ENCODE results near the gene PBOV1. TPM values are rescaled to one million over a fixed set of nuclear protein-coding genes. Genes with fewer than 3 reads are reported as not detected.

The PBOV1 gene
- total RNA-seq, 1 donor from 2014 or later = not detected

- Mint-ChIP-seq H3K4me1 (ENCODE audit: unreplicated experiment) (no peaks in the 10 kb centered on the region), H3K9me3 (ENCODE audit: unreplicated experiment) (no peaks in the 10 kb centered on the region), H3K27ac (ENCODE audit: unreplicated experiment) (no peak overlapping the region), H3K36me3 (ENCODE audit: unreplicated experiment) (no peaks in the 10 kb centered on the region), H3K4me3 (ENCODE audit: unreplicated experiment) (no peak overlapping the region), H3K27me3 (ENCODE audit: unreplicated experiment) (peaks cover 7% of the 10 kb centered on the region)
- DNase-seq (ENCODE audit: extremely low spot score, unreplicated experiment) = no peak
- TF ChIP-seq CTCF (IDR thresholded peaks at IDR 0.05) = no peak
Measured at GRCh38 chr6:138229072-138229471, 10.8 kb upstream of the PBOV1 start.

DNA sequence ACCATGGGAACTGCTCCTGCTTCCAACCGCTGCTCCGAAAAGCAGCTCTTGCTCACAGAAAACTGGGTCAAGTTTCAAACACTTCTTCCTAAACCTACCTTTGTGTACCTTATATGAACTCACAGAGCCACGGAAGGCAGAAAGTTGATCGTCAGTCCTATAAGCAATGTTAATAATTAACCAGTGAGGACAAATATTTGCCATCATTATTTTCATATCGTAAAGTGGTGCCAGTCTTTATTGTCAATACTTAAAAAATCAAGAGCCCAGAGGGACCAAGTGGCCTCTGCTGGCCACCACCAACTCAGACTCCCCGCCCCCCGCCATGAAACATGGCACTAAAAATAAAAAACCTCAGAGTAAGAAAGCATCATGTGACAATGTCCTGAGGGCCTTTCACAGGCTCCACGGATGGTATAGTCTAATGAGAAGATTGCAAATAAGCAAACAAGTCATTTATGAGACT, 9.1 kb upstream of the PBOV1 start:
- TF ChIP-seq CTCF (IDR thresholded peaks at IDR 0.05) = no peak
- Mint-ChIP-seq H3K4me1 (ENCODE audit: unreplicated experiment) (no peaks in the 10 kb centered on the region), H3K27me3 (ENCODE audit: unreplicated experiment) (peaks cover 7% of the 10 kb centered on the region), H3K4me3 (ENCODE audit: unreplicated experiment) (no peak overlapping the region), H3K9me3 (ENCODE audit: unreplicated experiment) (no peaks in the 10 kb centered on the region), H3K27ac (ENCODE audit: unreplicated experiment) (no peak overlapping the region), H3K36me3 (ENCODE audit: unreplicated experiment) (no peaks in the 10 kb centered on the region)
- DNase-seq (ENCODE audit: extremely low spot score, unreplicated experiment) = no peak

DNA sequence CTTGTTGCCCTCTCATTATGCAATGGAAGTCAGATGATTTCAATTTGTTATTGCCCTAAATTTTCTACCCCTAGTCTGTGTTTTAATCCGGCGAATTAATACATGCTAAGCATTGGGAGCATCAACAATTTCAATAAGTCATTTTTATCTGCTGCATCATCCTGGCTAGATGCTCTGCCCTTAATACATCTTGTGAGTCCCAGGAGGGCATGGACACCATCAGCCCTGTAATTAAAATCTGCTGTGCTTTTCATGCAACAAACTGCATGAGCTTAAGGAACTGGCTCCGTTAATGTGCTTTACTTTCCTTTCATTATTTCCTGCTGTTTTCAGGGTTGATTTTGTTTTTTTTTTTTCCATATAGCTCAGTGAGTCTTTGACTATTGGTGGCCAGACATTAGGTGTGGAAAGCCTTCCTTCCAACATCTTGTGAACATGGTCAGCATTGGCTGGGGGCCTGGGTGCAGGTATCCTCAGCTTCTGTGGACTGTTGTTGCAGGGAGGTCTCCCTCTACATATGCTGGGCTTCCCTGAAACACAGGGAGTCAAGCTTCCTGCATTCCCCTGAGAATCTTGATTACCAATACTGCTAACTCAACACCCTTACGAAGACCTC, 8.5 kb upstream of the PBOV1 start:
- no peak for DNase-seq (ENCODE audit: extremely low spot score, unreplicated experiment)
- no peaks in the 10 kb centered on the region for H3K9me3 Mint-ChIP-seq (ENCODE audit: unreplicated experiment)
- no peak overlapping the region for H3K27ac Mint-ChIP-seq (ENCODE audit: unreplicated experiment)
- no peaks in the 10 kb centered on the region for H3K4me1 Mint-ChIP-seq (ENCODE audit: unreplicated experiment)
- TF ChIP-seq CTCF (IDR thresholded peaks at IDR 0.05) = no peak
- no peak overlapping the region for H3K4me3 Mint-ChIP-seq (ENCODE audit: unreplicated experiment)
- no peaks in the 10 kb centered on the region for H3K36me3 Mint-ChIP-seq (ENCODE audit: unreplicated experiment)
- peaks cover 10% of the 10 kb centered on the region for H3K27me3 Mint-ChIP-seq (ENCODE audit: unreplicated experiment)

DNA sequence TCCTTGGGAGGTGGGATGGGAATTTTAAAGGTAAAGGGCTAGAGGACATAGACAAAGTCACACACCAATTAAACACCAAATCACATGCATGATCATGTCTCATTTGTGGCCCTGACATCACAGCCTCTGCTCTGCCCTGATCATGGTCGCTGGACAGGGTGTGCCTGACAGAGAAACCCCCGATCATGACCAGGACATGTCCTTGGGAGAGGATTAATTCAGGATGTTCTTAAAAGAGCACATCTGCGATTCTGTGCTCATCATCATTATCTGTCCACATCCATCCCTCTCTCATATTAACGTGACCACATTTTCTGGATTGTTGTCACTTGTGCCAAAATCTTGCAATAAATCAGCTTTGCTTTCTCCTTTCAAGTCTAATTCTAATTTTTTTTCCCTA, 7.7 kb upstream of the PBOV1 start:
- no peak overlapping the region for H3K27ac Mint-ChIP-seq (ENCODE audit: unreplicated experiment)
- H3K4me1 Mint-ChIP-seq (ENCODE audit: unreplicated experiment) = no peaks in the 10 kb centered on the region
- DNase-seq (ENCODE audit: extremely low spot score, unreplicated experiment) = no peak
- H3K4me3 Mint-ChIP-seq (ENCODE audit: unreplicated experiment) = no peak overlapping the region
- H3K9me3 Mint-ChIP-seq (ENCODE audit: unreplicated experiment) = no peaks in the 10 kb centered on the region
- no peaks in the 10 kb centered on the region for H3K36me3 Mint-ChIP-seq (ENCODE audit: unreplicated experiment)
- no peak for TF ChIP-seq CTCF (IDR thresholded peaks at IDR 0.05)
- peaks cover 14% of the 10 kb centered on the region for H3K27me3 Mint-ChIP-seq (ENCODE audit: unreplicated experiment)

GRCh38 chr6:138222901-138223546, 4.7 kb upstream of the PBOV1 start:
- Mint-ChIP-seq H3K4me3 (ENCODE audit: unreplicated experiment) (no peak overlapping the region), H3K27ac (ENCODE audit: unreplicated experiment) (no peak overlapping the region), H3K27me3 (ENCODE audit: unreplicated experiment) (peaks cover 16% of the 10 kb centered on the region), H3K9me3 (ENCODE audit: unreplicated experiment) (no peaks in the 10 kb centered on the region), H3K36me3 (ENCODE audit: unreplicated experiment) (no peaks in the 10 kb centered on the region), H3K4me1 (ENCODE audit: unreplicated experiment) (no peaks in the 10 kb centered on the region)
- no peak for TF ChIP-seq CTCF (IDR thresholded peaks at IDR 0.05)
- no peak for DNase-seq (ENCODE audit: extremely low spot score, unreplicated experiment)
